GM18498 (cell line): Measurements from ENCODE around the gene TWIST1.

ENCODE experiments used
- ATAC-seq: cut with Tn5 transposase; IDR thresholded peaks from one replicate; pipeline ENCODE4 v1.9.1; 2021; ENCODE audit warnings: mild to moderate bottlenecking, moderate library complexity; ENCODE audit not compliant: unreplicated experiment

The TWIST1 gene

GRCh38 chr7:19097165-19098055, 20.0 kb downstream of the TWIST1 start:
- no peak for ATAC-seq

GRCh38 chr7:19095353-19095860, 22.0 kb downstream of the TWIST1 start:
- no peak for ATAC-seq

- no peak for ATAC-seq
These were observed 22.7 kb downstream of the TWIST1 start for GRCh38 chr7:19094598-19095352.

- no peak for ATAC-seq
These were observed 23.3 kb downstream of the TWIST1 start for GRCh38 chr7:19094138-19094537.

- ATAC-seq: no peak
These were observed 25.8 kb downstream of the TWIST1 start for GRCh38 chr7:19091550-19092200.

- no peak for ATAC-seq
These were observed 26.9 kb downstream of the TWIST1 start for GRCh38 chr7:19090526-19090925.

- no peak for ATAC-seq
These were observed 27.6 kb downstream of the TWIST1 start for GRCh38 chr7:19089797-19090196.

- ATAC-seq: no peak
These were observed 28.1 kb downstream of the TWIST1 start for GRCh38 chr7:19089378-19089777.

- no peak for ATAC-seq
These were observed 37.3 kb downstream of the TWIST1 start for GRCh38 chr7:19080093-19080492.

GRCh38 chr7:19079066-19079465, 38.4 kb downstream of the TWIST1 start:
- ATAC-seq: no peak

GRCh38 chr7:19069842-19070241, 47.6 kb downstream of the TWIST1 start:
- no peak for ATAC-seq

- no peak for ATAC-seq
These were observed 51.3 kb downstream of the TWIST1 start for GRCh38 chr7:19066170-19066569.
